ENCODE results near the gene RAB37.

The RAB37 gene

GRCh38 chr17:74771319-74771914 lies 34.4 kb downstream of the RAB37 start:
- no peak overlapping the region for H3K27ac ChIP-seq
- no peak overlapping the region for H3K4me3 ChIP-seq
- TF ChIP-seq CTCF (IDR thresholded peaks at IDR 0.05), result no peak
- DNase-seq (ENCODE audit: low spot score), result no peak

DNA sequence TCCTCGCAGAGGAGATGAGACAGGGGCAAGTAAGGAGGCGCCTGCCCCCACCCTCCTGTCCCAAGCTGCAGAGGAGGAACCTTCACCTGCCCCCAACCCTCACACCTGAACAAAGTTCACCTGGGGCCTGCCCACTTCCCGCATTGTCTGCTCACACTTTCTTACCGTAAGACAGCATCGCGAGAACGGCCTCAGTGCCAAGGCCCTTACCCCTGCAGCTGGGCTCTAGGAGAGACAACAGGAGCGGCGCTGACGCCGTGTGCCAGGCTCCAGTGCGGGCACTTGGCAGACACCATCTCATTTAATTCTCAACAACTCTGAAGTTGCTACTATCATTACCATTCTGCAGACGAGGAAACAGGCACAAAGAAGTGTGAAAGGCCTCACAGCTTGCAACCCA lies 35.0 kb downstream of the RAB37 start:
- TF ChIP-seq CTCF (IDR thresholded peaks at IDR 0.05), result no peak
- DNase-seq (ENCODE audit: low spot score), result no peak
- Histone ChIP-seq H3K27ac (no peak overlapping the region), H3K4me3 (no peak overlapping the region)

DNA sequence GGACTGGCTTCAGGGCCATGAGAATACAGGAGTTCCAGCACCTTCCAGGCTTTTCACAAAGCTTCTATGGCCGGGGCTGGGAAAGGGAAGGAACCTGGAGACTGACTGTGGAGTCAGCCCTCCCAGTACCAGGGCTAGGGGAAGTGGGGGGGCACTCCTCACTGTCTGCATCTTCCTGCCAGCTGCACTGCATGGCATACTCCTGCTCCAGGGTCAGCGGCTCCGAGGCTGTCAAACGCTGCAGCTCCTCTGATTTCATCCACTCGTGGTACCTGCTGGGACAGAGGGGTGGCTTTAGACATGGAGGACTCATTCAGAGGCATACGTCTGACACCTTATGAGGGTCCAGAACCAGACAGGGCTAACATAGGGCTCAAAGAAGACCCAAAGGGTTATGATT lies 36.4 kb downstream of the RAB37 start:
- no peak for TF ChIP-seq CTCF (IDR thresholded peaks at IDR 0.05)
- Histone ChIP-seq H3K27ac (no peak overlapping the region), H3K4me3 (no peak overlapping the region)
- no peak for DNase-seq (ENCODE audit: low spot score)

GRCh38 chr17:74773871-74774286 lies 36.8 kb downstream of the RAB37 start:
- Histone ChIP-seq H3K27ac (no peak overlapping the region), H3K4me3 (no peak overlapping the region)
- no peak for TF ChIP-seq CTCF (IDR thresholded peaks at IDR 0.05)
- no peak for DNase-seq (ENCODE audit: low spot score)

DNA sequence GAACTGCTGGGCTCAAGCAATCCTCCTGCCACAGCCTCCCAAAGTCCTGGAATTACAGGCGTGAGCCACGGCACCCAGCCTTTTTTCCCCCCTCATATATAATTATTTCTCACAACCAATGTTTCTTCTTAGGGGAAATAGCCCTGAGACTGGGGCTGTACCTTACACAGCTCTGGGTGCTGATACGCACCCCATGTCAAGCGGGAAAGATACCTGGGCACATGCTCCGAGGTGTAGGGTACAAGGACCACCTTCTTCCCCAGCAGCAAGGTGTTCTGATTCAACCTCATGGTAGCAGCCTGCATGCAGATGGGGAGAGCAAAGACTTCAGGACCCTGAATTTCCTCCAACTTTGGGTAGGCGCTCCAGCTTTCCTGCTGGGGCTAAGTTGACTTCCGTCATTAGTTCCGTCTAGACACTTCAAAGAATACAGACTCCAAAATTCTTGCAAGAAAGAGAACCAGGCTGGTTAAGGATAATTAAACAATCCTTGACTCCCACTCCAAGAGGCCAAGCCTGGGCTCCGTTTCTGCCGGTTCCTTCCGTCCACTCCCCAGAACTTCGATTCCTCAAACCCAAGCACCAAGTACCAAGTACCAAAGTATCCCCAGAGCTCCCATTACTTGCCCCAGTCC lies 38.5 kb downstream of the RAB37 start:
- Histone ChIP-seq H3K27ac (peak overlapping the region; percentile 56 to 83), H3K4me3 (peak overlapping the region; percentile 95)
- DNase-seq (ENCODE audit: low spot score), result no peak
- no peak for TF ChIP-seq CTCF (IDR thresholded peaks at IDR 0.05)

DNA sequence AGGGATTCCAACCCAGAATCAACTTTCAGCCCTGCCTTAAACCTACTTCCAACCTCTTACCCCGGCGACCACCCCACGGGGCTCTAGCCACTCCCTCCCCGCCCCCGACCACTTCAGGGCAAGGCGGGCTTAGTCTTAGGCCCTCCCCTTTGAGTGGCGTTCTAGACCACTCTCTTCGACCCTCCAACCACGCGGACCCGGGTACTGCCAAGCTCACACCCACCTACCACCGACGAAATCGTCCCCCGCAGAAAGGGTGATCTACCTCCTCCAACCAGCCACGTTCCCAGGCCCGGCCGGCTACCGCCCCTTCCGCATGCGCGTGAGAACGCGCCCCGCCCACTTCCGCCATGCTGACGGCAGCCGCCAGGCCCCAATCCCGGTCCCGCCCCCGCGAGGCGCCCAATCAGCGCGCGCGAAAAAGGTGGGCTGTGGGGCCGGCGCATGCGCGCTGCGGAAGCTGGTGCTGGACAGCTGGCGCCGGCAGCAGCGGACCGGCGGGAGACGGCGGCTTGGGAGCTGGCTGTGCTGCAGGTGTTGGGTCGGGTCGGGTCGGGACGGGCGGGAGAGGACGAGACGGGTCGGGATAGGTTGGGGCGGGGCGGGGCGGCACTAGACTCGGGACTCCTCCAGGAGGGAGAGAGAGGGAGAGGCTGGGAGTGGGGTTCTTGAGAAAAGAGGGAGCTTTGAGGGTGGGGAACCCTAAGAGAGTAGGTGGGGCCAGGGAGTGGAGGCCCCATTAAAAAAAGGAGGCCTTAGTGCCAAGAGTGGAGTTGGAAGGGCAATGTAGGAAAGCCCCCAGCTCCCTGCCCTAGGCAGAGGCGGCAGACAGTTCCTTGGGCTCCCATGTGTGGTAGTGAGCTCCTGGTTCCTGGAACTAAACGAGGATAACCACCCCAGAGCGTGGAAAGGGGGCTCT lies 39.2 kb downstream of the RAB37 start, which contains the start of gene NAT9:
TSS of gene NAT9 (minus strand) at position 302 of the 919 bp plus-strand sequence. CDS start 647 bp downstream, outside the sequence.
- Histone ChIP-seq H3K4me3 (peak within 1 kb of the TSS; percentile 95), H3K27ac (peak within 1 kb of the TSS; percentile 56 to 83)
- TF ChIP-seq CTCF (IDR thresholded peaks at IDR 0.05), result no peak
- DNase-seq (ENCODE audit: low spot score), result peak; percentile 97

All from coronary artery (tissue), 2 donors.